GM21360 (cell line): ENCODE results near the gene TMEM132D.

Experiments
- ATAC-seq: cut with Tn5 transposase; IDR thresholded peaks from one replicate; pipeline ENCODE4 v1.9.1; 2021; ENCODE audit warnings: mild to moderate bottlenecking, moderate library complexity; ENCODE audit not compliant: unreplicated experiment

The TMEM132D gene

DNA sequence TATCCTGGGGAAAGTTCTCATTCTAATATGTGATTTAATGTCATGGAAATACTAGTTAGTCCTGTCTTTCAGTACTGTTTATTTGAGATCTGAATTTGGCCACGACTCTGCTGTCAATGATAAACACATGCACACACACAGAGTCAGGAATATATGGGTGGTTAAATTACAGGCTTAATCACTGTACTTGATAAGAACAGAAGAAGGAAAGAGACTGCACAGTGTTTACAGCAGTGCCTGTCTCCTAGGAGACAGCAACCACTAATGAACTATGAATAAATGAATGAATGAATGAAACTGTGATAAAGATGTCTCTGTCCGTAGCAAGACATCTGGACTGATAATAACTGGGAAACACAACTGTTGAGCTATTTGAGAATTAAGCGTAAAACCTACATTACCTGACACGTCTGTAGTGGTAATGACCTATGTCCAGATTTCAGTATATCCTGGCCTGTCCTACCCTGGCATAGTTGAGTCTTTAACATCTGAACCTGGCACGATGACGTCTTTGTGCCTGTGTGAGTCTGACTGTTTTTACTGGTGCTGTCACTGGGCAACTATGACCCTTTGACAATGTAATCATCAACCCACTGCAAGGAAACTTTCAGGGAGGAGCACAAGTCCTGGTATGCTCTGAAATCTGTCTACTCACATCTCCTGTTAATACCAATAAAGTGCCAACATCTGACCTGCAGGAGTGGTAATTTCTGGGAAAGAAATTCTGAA is 524.6 kb downstream of the TMEM132D start:
- ATAC-seq: no peak

DNA sequence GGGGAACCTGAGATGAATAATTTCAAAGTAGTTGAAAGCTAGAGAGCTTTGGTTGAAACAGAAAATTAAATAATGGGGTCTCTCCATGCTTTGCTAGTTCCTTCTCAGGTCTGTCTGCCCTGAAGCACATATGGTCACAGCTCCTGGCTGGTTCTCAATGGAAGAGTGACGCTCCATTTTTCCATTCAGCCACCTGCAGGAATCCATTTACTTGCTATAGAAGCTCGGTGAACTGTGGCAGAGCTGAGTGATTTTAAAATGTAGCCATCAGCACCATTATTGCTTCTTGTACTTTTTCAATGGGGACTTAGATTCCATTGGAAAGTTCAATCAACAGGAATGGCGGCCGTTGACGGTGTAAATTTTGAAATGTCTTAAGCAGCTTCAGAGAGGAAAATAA is 525.3 kb downstream of the TMEM132D start:
- ATAC-seq: no peak

DNA sequence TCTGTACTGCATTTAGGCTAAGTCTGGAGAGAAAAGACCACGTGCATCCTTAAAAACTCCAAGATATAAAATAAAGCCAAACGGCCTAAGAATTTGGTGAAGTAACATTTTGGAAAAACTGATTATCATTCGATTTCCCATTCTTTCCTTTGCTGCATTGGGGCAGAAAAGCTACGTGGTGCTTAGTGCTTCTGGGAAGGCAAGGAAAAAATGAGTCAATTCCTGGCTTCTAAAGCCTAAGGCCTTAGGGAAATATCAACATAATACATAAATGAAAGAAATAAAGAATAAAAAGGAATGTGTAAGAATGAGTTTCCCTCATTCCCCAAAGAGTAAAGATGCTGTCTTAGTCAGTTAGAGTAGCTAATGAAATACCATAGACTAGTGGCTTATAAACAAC is 530.1 kb downstream of the TMEM132D start:
- ATAC-seq: no peak

DNA sequence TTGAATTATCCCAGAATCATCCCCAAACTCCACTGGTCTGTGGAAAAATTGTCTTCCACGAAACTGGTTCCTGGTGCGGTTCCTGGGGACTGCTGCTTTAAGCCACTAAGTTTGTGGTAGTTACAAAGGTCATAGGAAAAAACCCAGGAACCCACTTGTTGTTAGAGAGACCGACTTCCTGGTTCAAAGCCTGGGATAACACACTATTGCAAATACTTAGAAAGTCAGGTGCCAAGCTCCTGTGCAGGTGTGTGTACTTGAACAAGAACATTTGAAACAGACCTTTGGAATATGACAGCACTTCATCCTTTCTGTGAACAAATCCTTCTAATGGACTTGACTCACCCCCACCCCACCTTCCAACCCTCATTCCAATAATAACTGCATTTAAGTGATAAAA is 530.9 kb downstream of the TMEM132D start:
- no peak for ATAC-seq

DNA sequence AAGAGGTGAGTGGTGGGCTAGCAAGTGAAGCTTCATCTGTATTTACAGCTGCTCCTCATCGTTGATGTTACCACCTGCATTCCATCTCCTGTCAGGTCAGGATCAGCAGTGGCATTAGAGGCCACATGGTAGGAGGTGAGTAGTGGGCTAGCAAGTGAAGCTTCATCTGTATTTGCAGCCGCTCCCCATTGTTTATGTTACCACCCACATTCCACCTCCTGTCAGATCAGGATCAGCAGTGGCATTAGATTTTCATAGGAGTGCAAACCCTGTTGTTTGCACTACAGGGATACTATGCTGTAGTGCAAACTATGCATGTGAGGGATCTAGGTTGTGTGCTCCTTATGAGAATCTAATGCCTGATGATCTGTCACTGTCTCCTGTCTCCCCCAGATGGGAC is 531.5 kb downstream of the TMEM132D start:
- ATAC-seq: no peak

DNA sequence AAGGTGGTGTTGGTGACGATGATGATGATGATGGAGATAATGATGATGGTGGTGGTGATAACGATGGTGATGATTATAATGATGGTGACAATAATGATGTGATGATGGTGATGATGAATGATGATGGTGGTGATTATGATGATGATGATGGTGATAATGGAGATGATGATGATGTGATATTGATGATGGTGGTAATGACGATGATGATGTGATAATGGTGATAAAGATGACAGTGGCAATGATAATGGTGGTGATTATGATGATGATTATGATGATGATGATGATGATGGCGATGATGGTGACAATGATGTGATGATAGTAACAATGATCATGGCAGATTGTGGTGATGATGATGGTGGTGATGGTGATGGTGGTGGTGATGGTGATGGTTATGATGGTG is 532.6 kb downstream of the TMEM132D start:
- no peak for ATAC-seq

DNA sequence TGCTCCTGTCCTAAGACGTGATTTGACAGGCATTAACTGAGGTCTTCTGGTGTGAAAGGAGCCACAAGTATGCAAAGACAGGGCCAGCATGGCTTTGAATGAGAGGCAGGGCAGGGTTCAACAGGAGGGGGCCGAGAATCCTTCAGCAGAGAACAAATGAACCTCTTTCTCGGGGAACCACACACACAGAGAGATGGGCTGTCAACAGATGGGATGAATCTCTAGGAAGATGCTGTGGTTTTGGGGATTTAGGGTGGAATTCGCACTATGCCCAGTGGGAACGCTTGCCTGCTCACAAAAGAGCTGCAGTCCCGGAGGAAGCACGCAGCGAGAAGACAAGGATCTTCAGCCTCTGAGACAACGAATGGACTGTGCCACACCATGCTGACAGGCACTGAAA is 537.2 kb downstream of the TMEM132D start:
- ATAC-seq: no peak

DNA sequence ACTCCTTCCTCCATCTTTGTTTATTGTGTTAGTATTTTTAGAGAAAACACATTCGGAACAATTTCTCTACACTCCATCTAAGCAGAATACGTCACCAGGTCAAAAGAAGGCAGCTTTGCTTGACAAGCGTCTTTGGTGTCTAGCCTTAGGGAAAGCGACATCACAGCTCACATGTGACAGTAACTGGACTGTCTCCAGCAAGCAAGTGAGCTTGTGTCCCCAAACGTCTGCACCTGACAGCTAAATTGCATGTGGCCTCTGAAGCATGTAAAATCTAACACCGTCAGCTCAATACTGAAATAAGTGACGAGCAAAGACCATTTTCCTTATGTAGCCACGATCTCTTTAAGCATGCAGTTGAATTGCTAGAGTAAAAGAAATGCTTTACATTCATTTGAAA is 540.8 kb downstream of the TMEM132D start:
- ATAC-seq: no peak

DNA sequence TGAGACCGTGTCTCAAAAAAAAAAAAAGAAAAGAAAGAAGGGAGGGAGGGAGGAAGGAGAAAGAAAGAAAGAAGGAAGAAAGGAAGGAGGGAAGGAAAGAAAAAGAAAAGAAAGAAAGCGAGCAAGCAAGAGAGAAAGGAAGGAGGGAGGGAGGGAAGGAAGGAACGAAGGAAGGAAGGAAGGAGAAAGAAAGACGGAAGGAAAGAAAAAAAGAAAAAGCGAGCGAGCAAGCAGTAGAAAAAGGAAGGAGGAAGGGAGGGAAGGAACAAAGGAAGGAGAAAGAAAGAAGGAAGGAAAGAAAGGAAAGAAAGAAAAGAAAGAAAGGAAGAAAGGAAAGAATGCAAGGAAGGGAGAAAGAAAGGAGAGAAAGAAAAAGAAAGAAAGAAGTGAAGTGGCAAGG is 546.6 kb downstream of the TMEM132D start:
- no peak for ATAC-seq

DNA sequence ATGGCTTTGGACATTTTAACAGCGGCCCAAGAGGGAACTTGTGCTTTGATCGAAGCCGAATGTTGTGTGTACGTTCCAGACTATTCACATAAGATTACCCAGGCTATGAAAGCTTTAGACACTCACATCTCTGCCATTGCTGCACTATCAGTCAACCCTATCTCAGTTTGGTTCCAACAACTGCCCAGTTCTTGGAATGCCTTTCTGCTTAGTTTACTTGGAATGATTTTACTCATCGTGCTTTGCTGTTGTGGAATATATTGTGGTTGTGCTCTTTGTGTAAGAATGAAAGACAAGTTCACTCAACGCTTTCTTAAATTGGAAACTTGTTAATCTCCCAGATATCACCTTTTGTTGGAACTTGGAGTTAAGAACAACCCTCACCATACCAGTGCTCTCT is 552.3 kb downstream of the TMEM132D start:
- ATAC-seq: no peak

DNA sequence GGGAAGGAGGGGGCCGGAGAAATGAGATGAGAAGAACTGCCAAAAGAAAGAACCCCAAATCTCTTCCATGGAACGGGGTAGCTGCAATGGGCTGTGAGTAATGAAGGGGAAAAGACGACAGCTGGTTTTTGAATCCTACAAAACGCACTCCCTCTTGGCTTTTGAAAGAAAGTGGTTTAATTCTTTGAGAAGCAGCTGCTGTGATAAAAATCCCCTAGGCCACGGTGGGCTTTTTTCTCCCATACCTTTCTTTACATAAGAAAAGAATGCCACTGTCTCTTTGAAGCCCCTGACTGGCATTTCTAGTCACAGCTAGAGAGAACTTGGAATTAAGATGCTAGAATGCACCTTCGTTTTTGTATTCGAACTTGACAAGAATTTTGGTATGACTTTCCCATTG is 564.5 kb downstream of the TMEM132D start:
- no peak for ATAC-seq

DNA sequence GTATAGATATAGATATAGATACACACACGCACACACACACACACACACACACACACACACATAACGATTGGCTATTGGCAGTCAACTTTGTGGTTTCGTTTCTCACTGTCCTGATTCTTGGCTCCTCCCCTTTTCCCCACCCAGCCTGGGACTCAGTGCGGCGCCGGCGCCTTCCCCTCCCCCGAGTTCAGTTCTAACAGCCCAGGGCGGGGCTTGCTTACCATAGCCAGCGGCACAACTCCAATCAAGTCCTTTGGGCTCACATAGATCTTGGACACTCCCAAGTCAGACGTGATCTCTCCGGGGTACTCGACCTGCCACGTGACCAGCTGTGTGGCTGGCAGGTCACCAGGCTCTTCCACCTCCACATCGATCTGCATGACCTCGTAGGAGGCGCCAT is 566.4 kb downstream of the TMEM132D start:
- no peak for ATAC-seq

DNA sequence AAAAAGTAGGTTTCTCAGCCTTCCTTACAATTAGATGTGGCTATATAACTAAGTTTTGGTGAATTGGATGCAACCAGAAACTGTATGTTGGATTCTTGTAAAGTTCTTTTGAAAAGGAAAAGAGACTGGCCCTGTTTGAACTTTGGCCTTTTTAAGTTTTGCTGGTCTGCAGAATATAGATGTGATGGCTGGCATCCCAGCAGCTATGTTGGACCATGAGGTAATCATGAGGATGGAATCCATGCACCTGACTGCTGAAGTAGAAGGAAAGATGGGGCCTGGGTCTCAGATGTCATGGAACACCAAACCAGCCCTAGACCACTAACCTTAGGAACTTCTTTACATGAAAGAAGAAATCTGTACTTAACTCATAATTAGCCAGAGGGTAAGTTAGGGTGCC is 568.1 kb downstream of the TMEM132D start:
- no peak for ATAC-seq

DNA sequence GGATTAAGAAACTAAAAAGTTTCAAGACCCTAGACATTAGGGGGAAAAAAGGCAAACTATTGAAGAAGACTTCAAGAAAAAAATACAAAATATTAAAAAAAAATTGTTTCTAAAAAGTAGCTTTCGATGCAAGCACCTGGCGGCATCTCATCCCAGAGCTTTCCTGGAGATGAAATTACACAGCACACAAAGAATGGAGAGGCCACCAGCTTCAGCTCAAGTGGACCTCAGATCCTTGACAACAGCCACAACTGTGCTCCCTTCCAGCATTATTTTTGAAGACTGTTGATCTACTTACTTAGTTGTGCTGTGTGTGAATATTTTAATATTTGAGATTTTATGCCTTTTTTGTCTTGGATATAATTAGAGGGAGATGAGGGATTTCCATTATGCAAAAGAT is 571.5 kb downstream of the TMEM132D start:
- ATAC-seq: no peak

DNA sequence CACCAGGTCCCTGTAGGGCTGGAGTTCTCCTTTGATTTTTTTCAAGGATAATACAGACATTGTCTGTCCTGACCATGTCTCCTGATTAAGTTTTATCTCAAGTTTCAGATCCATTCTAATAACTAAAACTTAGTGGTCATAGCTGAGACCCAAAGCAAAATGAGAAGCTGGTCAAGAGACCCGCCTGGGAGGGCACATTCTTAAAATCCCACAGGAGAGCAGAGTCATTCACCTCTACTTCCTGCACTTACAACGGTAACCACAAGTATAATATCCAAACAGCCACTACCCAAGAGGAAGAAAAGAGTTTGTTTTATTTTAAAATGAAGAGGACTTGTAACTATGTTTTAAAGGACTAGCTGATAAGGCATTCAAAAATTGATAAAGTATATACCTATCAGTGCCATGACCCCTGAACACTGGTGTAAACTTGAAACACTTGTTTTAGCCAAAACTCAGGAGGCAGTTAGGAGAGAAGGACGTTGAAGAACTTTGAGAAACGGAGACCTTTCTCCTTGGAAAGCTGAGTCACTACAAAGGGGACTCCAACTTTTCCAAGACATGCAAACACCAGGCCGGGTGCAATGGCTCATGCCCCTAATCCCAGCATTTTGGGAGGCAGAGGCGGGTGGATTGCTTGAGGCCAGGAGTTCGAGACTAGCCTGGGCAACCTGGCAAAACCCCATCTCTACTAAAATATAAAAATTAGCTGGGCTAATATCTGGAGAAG is 572.3 kb downstream of the TMEM132D start:
- no peak for ATAC-seq

DNA sequence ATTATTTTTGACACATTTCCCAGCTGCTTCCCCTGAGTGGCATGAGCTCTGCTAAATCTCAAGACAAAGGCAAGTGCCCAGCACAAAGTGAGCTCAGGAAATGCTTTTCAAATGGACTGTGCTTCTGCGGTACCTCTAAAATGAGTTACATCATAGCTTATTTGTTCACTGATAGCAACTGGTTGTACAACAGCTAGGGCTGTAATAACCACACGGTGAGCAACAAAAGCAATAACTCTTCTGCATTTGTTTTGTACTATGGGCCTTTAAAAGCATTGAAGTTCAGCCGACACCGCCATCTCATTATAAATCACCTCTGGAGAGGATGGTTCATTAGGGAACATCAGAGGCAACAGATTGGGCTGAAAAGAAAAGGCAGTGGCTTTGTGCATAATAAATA is 575.6 kb downstream of the TMEM132D start:
- no peak for ATAC-seq

DNA sequence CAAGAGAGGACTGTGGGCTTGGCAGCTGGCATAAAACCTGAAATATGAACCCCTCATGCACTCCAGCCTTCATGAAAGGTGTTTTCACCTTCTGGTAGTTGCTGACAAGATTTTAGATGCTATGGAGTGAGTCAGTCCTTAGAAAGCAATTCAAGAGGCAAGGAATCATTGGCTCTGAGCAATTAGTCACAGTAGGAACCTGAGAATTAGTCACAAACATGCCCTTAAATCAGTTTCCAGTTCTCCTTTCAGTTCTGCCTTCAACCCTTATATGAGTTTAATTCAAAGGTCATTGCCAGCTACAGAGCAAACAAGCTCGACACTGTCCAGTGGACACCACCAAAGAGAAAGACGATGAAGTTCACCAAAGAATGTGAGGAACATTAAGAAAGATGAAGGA is 578.3 kb downstream of the TMEM132D start:
- no peak for ATAC-seq

DNA sequence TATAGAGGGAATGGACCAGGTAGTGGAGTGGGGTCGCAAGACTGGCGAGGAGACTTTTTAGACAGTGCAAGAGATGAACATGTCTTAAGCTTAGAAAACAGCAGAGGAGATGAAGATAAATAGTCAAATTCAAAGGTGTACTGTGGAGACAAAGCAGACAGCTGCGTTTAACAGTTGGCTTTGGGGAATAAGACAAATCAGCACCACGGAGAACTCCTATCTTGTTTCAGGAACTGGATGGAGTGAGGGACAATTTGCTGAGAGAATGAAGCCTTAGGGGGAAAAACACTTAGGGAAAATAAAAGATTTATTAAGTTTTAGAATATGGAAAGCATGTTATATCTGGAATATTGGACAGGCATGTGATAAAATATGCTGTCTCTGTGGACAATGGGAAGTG is 591.8 kb downstream of the TMEM132D start:
- no peak for ATAC-seq

DNA sequence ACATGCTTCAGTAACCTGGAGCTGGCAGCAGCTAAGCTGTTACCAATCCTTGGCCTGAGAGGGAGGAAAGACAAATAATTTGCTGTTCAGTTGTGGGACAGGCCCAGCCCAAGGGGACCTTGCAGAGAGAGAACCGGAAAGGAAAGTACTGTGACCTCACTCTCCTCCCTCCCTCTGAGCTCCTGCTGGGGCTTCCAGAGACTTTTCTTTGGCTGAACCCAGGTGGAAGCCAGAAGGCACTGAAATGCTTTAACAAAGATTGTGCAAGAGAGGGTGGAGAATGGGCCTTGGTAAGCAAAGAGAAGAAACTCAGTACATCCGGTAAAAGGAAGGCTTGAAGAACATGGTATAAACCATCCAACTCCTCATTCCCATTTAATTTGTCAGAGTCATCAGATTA is 593.5 kb downstream of the TMEM132D start:
- no peak for ATAC-seq

DNA sequence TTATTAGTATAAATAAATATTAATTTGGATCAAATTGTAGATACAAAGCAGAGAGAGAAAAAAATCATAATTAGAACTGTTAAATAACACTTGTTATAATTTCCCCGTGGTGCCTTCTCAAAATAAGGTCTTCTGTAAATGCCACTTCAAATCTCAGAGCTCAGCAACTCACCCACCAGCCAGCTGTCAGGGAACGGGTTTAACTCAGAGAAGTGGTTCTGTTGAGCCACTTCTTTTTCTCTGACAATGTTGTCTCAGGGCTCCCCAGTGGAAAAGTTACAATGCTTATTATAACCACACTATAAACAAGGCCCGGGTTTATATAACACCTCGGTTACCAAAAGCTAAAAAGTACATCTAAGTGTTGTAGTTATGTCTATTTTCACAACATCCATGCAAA is 598.0 kb downstream of the TMEM132D start:
- ATAC-seq: no peak

DNA sequence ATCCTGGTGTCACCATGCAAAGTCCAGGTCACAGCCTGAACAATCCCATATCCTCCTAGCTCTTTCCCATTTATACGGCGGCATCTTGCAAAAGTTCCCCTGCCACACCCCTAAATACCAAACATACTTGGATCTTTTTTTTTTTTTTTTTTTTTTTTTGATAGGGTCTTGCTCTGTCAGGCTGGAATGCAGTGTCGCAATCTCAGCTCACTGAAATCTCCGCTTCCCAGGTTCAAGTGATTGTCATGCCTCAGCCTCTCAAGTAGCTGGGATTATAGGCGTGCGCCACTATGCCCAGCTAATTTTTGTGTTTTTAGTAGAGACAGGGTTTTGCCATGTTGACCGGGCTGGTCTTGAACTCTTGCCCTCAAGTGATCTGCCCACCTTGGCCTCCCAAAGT is 599.3 kb downstream of the TMEM132D start:
- no peak for ATAC-seq

DNA sequence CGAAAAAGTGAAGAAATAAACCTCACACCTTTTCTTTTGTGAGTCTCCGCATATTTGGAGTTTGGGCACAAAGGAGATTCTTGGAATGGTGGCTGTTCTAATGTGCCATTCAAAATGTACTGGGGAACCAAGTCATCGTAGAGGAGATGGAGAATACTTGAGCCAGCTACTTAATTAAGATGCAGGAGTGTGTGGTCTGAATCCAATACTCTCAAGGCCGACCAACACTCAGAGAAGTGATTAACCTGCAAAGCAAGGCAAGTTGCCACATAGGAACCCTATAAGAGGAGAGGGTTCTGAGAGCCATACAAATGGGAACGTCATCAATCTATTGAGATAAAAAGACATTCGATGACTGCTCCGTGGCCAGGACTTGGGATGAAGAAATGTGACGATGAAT is 603.8 kb downstream of the TMEM132D start:
- ATAC-seq: no peak

DNA sequence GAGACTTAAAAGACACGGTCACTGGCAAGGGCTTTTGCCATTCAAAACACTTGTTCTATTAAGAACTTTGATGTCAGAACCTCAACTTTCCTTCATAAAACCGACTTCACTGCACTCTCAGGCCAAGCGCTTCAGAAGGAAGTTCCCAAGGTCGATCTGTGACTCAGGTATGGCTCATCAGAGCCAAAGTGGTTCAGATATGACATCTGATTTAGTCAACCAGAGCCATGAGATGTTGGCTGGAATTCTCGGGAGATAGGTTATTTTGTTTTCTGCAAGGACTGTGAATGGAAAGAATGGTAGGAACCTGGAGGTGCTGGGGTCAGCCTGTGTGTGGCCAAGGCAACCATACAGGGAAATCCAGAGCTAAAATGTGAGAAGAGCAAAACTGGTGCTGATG is 604.9 kb downstream of the TMEM132D start:
- no peak for ATAC-seq
